Activated CD8-positive, alpha-beta memory T cell treated with anti-CD3 and anti-CD28 coated beads, Interleukin-2, amount 50 U/mL, for 4 hours (primary cell): ENCODE results near the gene OR13J1.
A peak's percentile ranks its signal among the peaks of the same experiment; 100 is the strongest.
"Not testable (repeated sequence)": the region's sequence is repeated elsewhere in the genome, so short reads cannot be mapped to it uniquely, and the experiment has no call there.

ENCODE experiments used
- DNase-seq: peaks from one replicate; pipeline ENCODE4 v3.0.0-alpha.2; 2020

Gene OR13J1

GRCh38 chr9:35903049-35903448 is 32.8 kb upstream of the OR13J1 start:
- no peak for DNase-seq

GRCh38 chr9:35899021-35899420 is 28.8 kb upstream of the OR13J1 start:
- no peak for DNase-seq

- no peak for DNase-seq
These were observed 28.1 kb upstream of the OR13J1 start for GRCh38 chr9:35898337-35898736.

GRCh38 chr9:35897376-35898099 is 27.3 kb upstream of the OR13J1 start:
- DNase-seq: not testable (repeated sequence)

- DNase-seq: no peak
These were observed 26.4 kb upstream of the OR13J1 start for GRCh38 chr9:35896570-35896969.

GRCh38 chr9:35892051-35892450 is 21.9 kb upstream of the OR13J1 start:
- DNase-seq: no peak

- DNase-seq: no peak
These were observed 21.4 kb upstream of the OR13J1 start for GRCh38 chr9:35891646-35892045.

GRCh38 chr9:35884908-35885307 is 14.7 kb upstream of the OR13J1 start:
- DNase-seq: not testable (repeated sequence)

GRCh38 chr9:35882996-35883395 is 12.8 kb upstream of the OR13J1 start:
- no peak for DNase-seq

- DNase-seq: peak; percentile 81
These were observed 12.2 kb upstream of the OR13J1 start for GRCh38 chr9:35882263-35882848.

GRCh38 chr9:35872505-35872904 is 2.3 kb upstream of the OR13J1 start:
- DNase-seq: no peak

GRCh38 chr9:35871545-35871944 is 1.3 kb upstream of the OR13J1 start:
- no peak for DNase-seq

GRCh38 chr9:35869621-35870216 is 482 bp downstream of the OR13J1 start:
- no peak for DNase-seq

GRCh38 chr9:35868933-35869332 is 1.3 kb downstream of the OR13J1 start:
- no peak for DNase-seq

- no peak for DNase-seq
These were observed 2.7 kb downstream of the OR13J1 start for GRCh38 chr9:35867538-35867937.

- no peak for DNase-seq
These were observed 5.4 kb downstream of the OR13J1 start for GRCh38 chr9:35864695-35865255.

- no peak for DNase-seq
These were observed 6.6 kb downstream of the OR13J1 start for GRCh38 chr9:35863583-35863982.

GRCh38 chr9:35862328-35862727 is 7.9 kb downstream of the OR13J1 start:
- no peak for DNase-seq

GRCh38 chr9:35861161-35861897 is 8.9 kb downstream of the OR13J1 start:
- DNase-seq: no peak

- no peak for DNase-seq
These were observed 10.2 kb downstream of the OR13J1 start for GRCh38 chr9:35859990-35860339.

- DNase-seq: no peak
These were observed 10.8 kb downstream of the OR13J1 start for GRCh38 chr9:35859310-35859989.

GRCh38 chr9:35858458-35858857 is 11.7 kb downstream of the OR13J1 start:
- DNase-seq: no peak

GRCh38 chr9:35856882-35857281 is 13.3 kb downstream of the OR13J1 start:
- DNase-seq: no peak
